OCI-LY1 (cell line): ENCODE data around the gene NHLH2.

ENCODE experiments used
- H2AFZ ChIP-seq: fragments of 200-600 bp; sonication (generic), shearing (Covaris generic); 2 replicates; pipeline ENCODE4 v1.6.0; 2014; ENCODE audit warnings: antibody characterized with exemption, mild to moderate bottlenecking, low read length
- H3F3A ChIP-seq: fragments of 200-600 bp; sonication (generic), shearing (Covaris generic); 2 replicates; pipeline ENCODE4 v1.6.0; 2014; ENCODE audit warnings: mild to moderate bottlenecking, antibody characterized with exemption, low read length, moderate library complexity; ENCODE audit not compliant: insufficient read depth
- H3K27ac ChIP-seq: fragments of 200-600 bp; sonication (generic); 2 replicates; pipeline ENCODE4 v1.5.1; 2014; ENCODE audit warnings: low read length, mixed run types, mild to moderate bottlenecking, low read depth; ENCODE audit not compliant: poor library complexity, severe bottlenecking
- H3K27me3 ChIP-seq: fragments of 200-600 bp; sonication (generic); 2 replicates; pipeline ENCODE4 v1.6.0; 2014; ENCODE audit warnings: antibody characterized with exemption, mild to moderate bottlenecking, low read length, moderate library complexity; ENCODE audit not compliant: insufficient read depth
- H3K36me3 ChIP-seq: fragments of 200-600 bp; sonication (generic); 2 replicates; pipeline ENCODE4 v1.6.1; 2014; ENCODE audit warnings: mild to moderate bottlenecking, antibody characterized with exemption, low read length, moderate library complexity, mixed read lengths; ENCODE audit not compliant: insufficient read depth
- H3K4me1 ChIP-seq: fragments of 200-600 bp; sonication (generic); 2 replicates; pipeline ENCODE4 v1.5.1; 2014; ENCODE audit warnings: mild to moderate bottlenecking, low read length, moderate library complexity; ENCODE audit not compliant: insufficient read depth, severe bottlenecking
- H3K4me2 ChIP-seq: fragments of 200-600 bp; sonication (generic), shearing (Covaris generic); 2 replicates; pipeline ENCODE4 v1.6.1; 2014; ENCODE audit warnings: low read length
- H3K4me3 ChIP-seq: fragments of 200-600 bp; sonication (generic); 2 replicates; pipeline ENCODE4 v1.5.1; 2014; ENCODE audit warnings: low read length, low read depth, mild to moderate bottlenecking, mixed read lengths; ENCODE audit not compliant: poor library complexity, severe bottlenecking
- H3K79me2 ChIP-seq: fragments of 200-600 bp; shearing (Covaris generic); 2 replicates; pipeline ENCODE4 v1.6.1; 2016; ENCODE audit warnings: mixed run types, low read length, mixed read lengths; ENCODE audit not compliant: insufficient read depth
- H3K9ac ChIP-seq: fragments of 200-600 bp; sonication (generic), shearing (Covaris generic); 2 replicates; pipeline ENCODE4 v1.6.1; 2014; ENCODE audit warnings: mild to moderate bottlenecking, low read length, mixed read lengths
- H3K9me2 ChIP-seq: fragments of 200-600 bp; sonication (generic), shearing (Covaris generic); 2 replicates; pipeline ENCODE4 v1.6.1; 2014; ENCODE audit warnings: low read depth, mild to moderate bottlenecking, low read length, mixed read lengths
- H3K9me3 ChIP-seq: fragments of 200-600 bp; shearing (Covaris generic); 2 replicates; pipeline ENCODE4 v1.6.1; 2014; ENCODE audit warnings: low read length, mixed read lengths
- H4K20me1 ChIP-seq: fragments of 200-600 bp; sonication (generic), shearing (Covaris generic); 2 replicates; pipeline ENCODE4 v1.6.0; 2016; ENCODE audit warnings: mild to moderate bottlenecking, low read length; ENCODE audit not compliant: insufficient read depth
- EZH2 ChIP-seq: fragments of 200-600 bp; sonication (generic), shearing (Covaris generic); IDR thresholded peaks from 2 replicates; pipeline ENCODE4 v1.8.0; 2017; ENCODE audit warnings: borderline replicate concordance, mixed run types, mild to moderate bottlenecking, antibody characterized with exemption, low read length, moderate library complexity, mixed read lengths
- TF ChIP-seq, protein P1 (sequence below): fragments of 200-600 bp; sonication (generic), shearing (Covaris generic); IDR thresholded peaks from 2 replicates; pipeline ENCODE4 v1.5.1; 2017; ENCODE audit warnings: mild to moderate bottlenecking, antibody characterized with exemption, low read length, moderate library complexity, mixed read lengths

NHLH2 gene

DNA sequence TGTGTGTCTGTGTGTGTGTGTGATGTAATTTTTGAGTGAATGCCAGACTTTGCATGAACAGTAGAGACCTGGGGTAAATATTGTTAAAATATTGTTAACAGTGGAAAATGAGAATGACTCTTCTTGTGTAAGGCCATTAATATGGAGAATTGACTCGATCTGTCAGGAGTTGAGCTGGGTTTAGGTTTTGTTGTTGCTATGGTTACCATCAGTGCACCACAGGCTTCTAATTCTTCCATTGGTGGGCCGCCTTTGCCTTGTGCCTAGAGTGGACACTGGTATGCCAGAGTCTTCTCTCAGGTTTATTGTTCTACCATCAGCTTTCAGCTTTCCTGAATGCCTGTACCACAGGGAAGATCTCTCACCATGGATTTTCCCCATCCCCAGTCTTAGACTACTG lies 10.0 kb upstream of the NHLH2 start:
- Histone ChIP-seq H3K9me2 (no peaks in the 10 kb centered on the region), H3K27ac (no peak overlapping the region), H2AFZ (no peak overlapping the region), H3K9me3 (no peaks in the 10 kb centered on the region), H3K4me3 (no peak overlapping the region), H3K9ac (no peak overlapping the region), H3K27me3 (no peaks in the 10 kb centered on the region), H3K4me2 (no peak overlapping the region), H3K4me1 (no peaks in the 10 kb centered on the region), H3F3A (no peaks in the 10 kb centered on the region), H3K79me2 (no peaks in the 10 kb centered on the region), H3K36me3 (no peaks in the 10 kb centered on the region), H4K20me1 (no peaks in the 10 kb centered on the region)
- TF ChIP-seq EZH2: no peak
- TF ChIP-seq, protein P1, sequence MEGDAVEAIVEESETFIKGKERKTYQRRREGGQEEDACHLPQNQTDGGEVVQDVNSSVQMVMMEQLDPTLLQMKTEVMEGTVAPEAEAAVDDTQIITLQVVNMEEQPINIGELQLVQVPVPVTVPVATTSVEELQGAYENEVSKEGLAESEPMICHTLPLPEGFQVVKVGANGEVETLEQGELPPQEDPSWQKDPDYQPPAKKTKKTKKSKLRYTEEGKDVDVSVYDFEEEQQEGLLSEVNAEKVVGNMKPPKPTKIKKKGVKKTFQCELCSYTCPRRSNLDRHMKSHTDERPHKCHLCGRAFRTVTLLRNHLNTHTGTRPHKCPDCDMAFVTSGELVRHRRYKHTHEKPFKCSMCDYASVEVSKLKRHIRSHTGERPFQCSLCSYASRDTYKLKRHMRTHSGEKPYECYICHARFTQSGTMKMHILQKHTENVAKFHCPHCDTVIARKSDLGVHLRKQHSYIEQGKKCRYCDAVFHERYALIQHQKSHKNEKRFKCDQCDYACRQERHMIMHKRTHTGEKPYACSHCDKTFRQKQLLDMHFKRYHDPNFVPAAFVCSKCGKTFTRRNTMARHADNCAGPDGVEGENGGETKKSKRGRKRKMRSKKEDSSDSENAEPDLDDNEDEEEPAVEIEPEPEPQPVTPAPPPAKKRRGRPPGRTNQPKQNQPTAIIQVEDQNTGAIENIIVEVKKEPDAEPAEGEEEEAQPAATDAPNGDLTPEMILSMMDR: no peak

DNA sequence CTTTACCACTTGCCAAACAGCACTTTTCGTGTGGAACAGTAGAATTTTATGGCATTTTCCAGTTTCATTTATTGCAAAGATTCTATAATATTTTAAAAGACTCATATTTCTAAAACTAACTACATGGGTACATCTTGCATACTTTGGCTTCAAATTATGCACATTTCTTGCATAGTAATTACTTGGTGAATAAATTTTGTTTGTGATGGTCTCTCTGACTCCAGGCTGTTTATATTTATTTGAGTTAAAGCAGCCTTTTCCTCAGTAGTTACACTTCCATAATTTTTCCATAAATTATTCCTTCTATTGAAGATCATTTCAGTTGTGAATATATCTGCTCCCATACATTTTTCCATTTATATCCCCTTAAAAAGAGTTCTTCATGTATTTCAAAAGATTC lies 6.9 kb upstream of the NHLH2 start:
- Histone ChIP-seq H3K4me3 (no peak overlapping the region), H3K27me3 (no peaks in the 10 kb centered on the region), H3K9me2 (no peaks in the 10 kb centered on the region), H3K9ac (no peak overlapping the region), H4K20me1 (no peaks in the 10 kb centered on the region), H3K9me3 (no peaks in the 10 kb centered on the region), H2AFZ (no peak overlapping the region), H3K79me2 (no peaks in the 10 kb centered on the region), H3F3A (no peaks in the 10 kb centered on the region), H3K27ac (no peak overlapping the region), H3K4me2 (no peak overlapping the region), H3K36me3 (no peaks in the 10 kb centered on the region), H3K4me1 (no peaks in the 10 kb centered on the region)
- TF ChIP-seq EZH2: no peak
- TF ChIP-seq, protein P1: no peak

- H3K36me3 ChIP-seq: no peaks in the 10 kb centered on the region
- H3K9me3 ChIP-seq: no peaks in the 10 kb centered on the region
- H3K4me2 ChIP-seq: no peak overlapping the region
- H3K27ac ChIP-seq: no peak overlapping the region
- H3K4me3 ChIP-seq: no peak overlapping the region
- H3F3A ChIP-seq: no peaks in the 10 kb centered on the region
- TF ChIP-seq, protein P1: no peak
- no peak for TF ChIP-seq EZH2
- no peak overlapping the region for H3K9ac ChIP-seq
- no peaks in the 10 kb centered on the region for H3K79me2 ChIP-seq
- no peaks in the 10 kb centered on the region for H4K20me1 ChIP-seq
- H2AFZ ChIP-seq: no peak overlapping the region
- no peaks in the 10 kb centered on the region for H3K4me1 ChIP-seq
- H3K9me2 ChIP-seq: no peaks in the 10 kb centered on the region
- H3K27me3 ChIP-seq: no peaks in the 10 kb centered on the region
These were observed 2.0 kb upstream of the NHLH2 start for GRCh38 chr1:115842948-115843347.
